ENCODE data around the gene MPL.
"Not testable (repeated sequence)": the region's sequence is repeated elsewhere in the genome, so short reads cannot be mapped to it uniquely, and the experiment has no call there.

Gene MPL

GRCh38 chr1:43382027-43382779, 44.6 kb downstream of the MPL start:
- DNase-seq = no peak

- DNase-seq = no peak
These were observed 45.8 kb downstream of the MPL start for GRCh38 chr1:43383449-43383848.

GRCh38 chr1:43386676-43387075, 49.1 kb downstream of the MPL start:
- no peak for DNase-seq

GRCh38 chr1:43387976-43388599, 50.5 kb downstream of the MPL start:
- no peak for DNase-seq

GRCh38 chr1:43388613-43389012, 51.0 kb downstream of the MPL start:
- no peak for DNase-seq

- DNase-seq = peak; percentile 80 to 84 (median 82)
These were observed 52.0 kb downstream of the MPL start, which contains the start of the genes MED8 and SZT2 for GRCh38 chr1:43389326-43390313. Gene MED8, minus strand, starts transcription at chr1:43389800. Its CDS starts 36 bp downstream, at chr1:43389764. Gene SZT2, plus strand, starts transcription at chr1:43389899. Its CDS starts 70 bp downstream, at chr1:43389969.

- DNase-seq = no peak
These were observed 55.1 kb downstream of the MPL start for GRCh38 chr1:43392702-43393101.

- DNase-seq = no peak
These were observed 57.9 kb downstream of the MPL start for GRCh38 chr1:43395523-43395922.

- no peak for DNase-seq
These were observed 58.4 kb downstream of the MPL start for GRCh38 chr1:43396059-43396458.

- no peak for DNase-seq
These were observed 60.6 kb downstream of the MPL start for GRCh38 chr1:43398227-43398626.

- not testable (repeated sequence) for DNase-seq
These were observed 62.8 kb downstream of the MPL start for GRCh38 chr1:43400441-43400840.

GRCh38 chr1:43402089-43402865, 64.7 kb downstream of the MPL start:
- no peak for DNase-seq
